Astrocyte (in vitro differentiated cells and primary cell): Measurements from ENCODE around the gene FOXJ1. TPM values are rescaled to one million over a fixed set of nuclear protein-coding genes. Genes with fewer than 3 reads are reported as not detected.
A peak's percentile ranks its signal among the peaks of the same experiment; 100 is the strongest.

ENCODE experiments used
- DNase-seq: peaks from one replicate; pipeline ENCODE4 v3.0.0-alpha.2; 2010; ENCODE audit warnings: low read depth
- FAIRE-seq: peaks from 2 replicates; lab custom pipeline; 2011; peaks lifted over from hg19 to GRCh38; lab: Jason Lieb, UNC
- H2AFZ ChIP-seq: 2 replicates; pipeline ENCODE4 v1.6.0; 2012; ENCODE audit warnings: low read depth, low read length, inconsistent platforms
- H3K27ac ChIP-seq: 2 replicates; pipeline ENCODE4 v1.5.1; 2011; ENCODE audit warnings: low read depth, low read length, inconsistent platforms
- H3K27me3 ChIP-seq: 2 replicates; pipeline ENCODE4 v1.6.0; 2011; ENCODE audit warnings: low read length, inconsistent platforms; ENCODE audit not compliant: insufficient read depth
- H3K36me3 ChIP-seq: 2 replicates; pipeline ENCODE4 v1.5.1; 2011; ENCODE audit warnings: low read length, inconsistent platforms; ENCODE audit not compliant: insufficient read depth
- H3K4me1 ChIP-seq: 2 replicates; pipeline ENCODE4 v1.5.1; 2011; ENCODE audit warnings: low read length, inconsistent platforms; ENCODE audit not compliant: insufficient read depth
- H3K4me2 ChIP-seq: 2 replicates; pipeline ENCODE4 v1.6.0; 2012; ENCODE audit warnings: low read length, inconsistent platforms
- H3K4me3 ChIP-seq: 2 replicates; pipeline ENCODE4 v1.5.1; 2011; ENCODE audit warnings: low read depth, mild to moderate bottlenecking, low read length, inconsistent platforms; ENCODE audit not compliant: insufficient read depth
- H3K79me2 ChIP-seq: 2 replicates; pipeline ENCODE4 v1.6.0; 2012; ENCODE audit warnings: mild to moderate bottlenecking, low read length, inconsistent platforms; ENCODE audit not compliant: insufficient read depth
- H3K9ac ChIP-seq: 2 replicates; pipeline ENCODE4 v1.6.0; 2012; ENCODE audit warnings: mild to moderate bottlenecking, low read length, inconsistent platforms
- H3K9me3 ChIP-seq: 2 replicates; pipeline ENCODE4 v1.5.1; 2012; ENCODE audit warnings: low read depth, mild to moderate bottlenecking, low read length, inconsistent platforms; ENCODE audit not compliant: insufficient read depth
- H4K20me1 ChIP-seq: 2 replicates; pipeline ENCODE4 v1.6.0; 2012; ENCODE audit warnings: low read length, inconsistent platforms; ENCODE audit not compliant: insufficient read depth
- H3K27ac Mint-ChIP-seq: one replicate; pipeline ENCODE4 v1.8.0; 2021; ENCODE audit warnings: mild to moderate bottlenecking, mixed read lengths; ENCODE audit not compliant: unreplicated experiment
- H3K27me3 Mint-ChIP-seq: one replicate; pipeline ENCODE4 v1.8.0; 2021; ENCODE audit warnings: low read depth, mixed read lengths; ENCODE audit not compliant: unreplicated experiment
- H3K36me3 Mint-ChIP-seq: one replicate; pipeline ENCODE4 v1.8.0; 2021; ENCODE audit warnings: low read depth, mixed read lengths; ENCODE audit not compliant: unreplicated experiment
- H3K4me1 Mint-ChIP-seq: one replicate; pipeline ENCODE4 v1.8.0; 2021; ENCODE audit warnings: low read depth, mixed read lengths; ENCODE audit not compliant: unreplicated experiment
- H3K4me3 Mint-ChIP-seq: one replicate; pipeline ENCODE4 v1.8.0; 2021; ENCODE audit warnings: mild to moderate bottlenecking, moderate library complexity, mixed read lengths; ENCODE audit not compliant: unreplicated experiment
- H3K9me3 Mint-ChIP-seq: one replicate; pipeline ENCODE4 v1.8.0; 2021; ENCODE audit warnings: mild to moderate bottlenecking, mixed read lengths; ENCODE audit not compliant: unreplicated experiment
- CTCF ChIP-seq: IDR thresholded peaks from 2 replicates; pipeline ENCODE4 v1.5.1; 2011; ENCODE audit warnings: low read depth, mild to moderate bottlenecking, inconsistent platforms, low read length, moderate library complexity; ENCODE audit not compliant: insufficient read depth
- EZH2 ChIP-seq: IDR thresholded peaks from 2 replicates; pipeline ENCODE4 v1.6.1; 2012; ENCODE audit warnings: mild to moderate bottlenecking, low read length, inconsistent platforms; ENCODE audit not compliant: insufficient read depth
- total RNA-seq: library from RNA; stranded (reverse); gene quantifications from 2 replicates; pipeline ENCODE4 v1.2.1, GENCODE V29; 2021

FOXJ1 gene
- total RNA-seq, 1 donor from 2014 or later, result 0.48 TPM

GRCh38 chr17:76154292-76154691, 13.2 kb upstream of the FOXJ1 start:
- Histone ChIP-seq H3K27ac (no peak overlapping the region), H3K9ac (no peak overlapping the region), H3K27me3 (no peaks in the 10 kb centered on the region), H3K4me2 (no peak overlapping the region), H3K4me1 (no peaks in the 10 kb centered on the region), H3K36me3 (no peaks in the 10 kb centered on the region), H3K79me2 (no peaks in the 10 kb centered on the region), H4K20me1 (no peaks in the 10 kb centered on the region), H2AFZ (no peak overlapping the region), H3K4me3 (no peak overlapping the region), H3K9me3 (no peaks in the 10 kb centered on the region)
- Mint-ChIP-seq H3K4me1 (no peaks in the 10 kb centered on the region), H3K9me3 (no peaks in the 10 kb centered on the region), H3K4me3 (no peak overlapping the region), H3K36me3 (peaks cover 2% of the 10 kb centered on the region), H3K27me3 (peaks cover 43% of the 10 kb centered on the region), H3K27ac (no peak overlapping the region)
- DNase-seq (no peak), FAIRE-seq (no peak)
- TF ChIP-seq CTCF (no peak), EZH2 (no peak)

GRCh38 chr17:76153640-76154039, 12.6 kb upstream of the FOXJ1 start:
- no peak overlapping the region for H3K27ac ChIP-seq
- H3K9ac ChIP-seq, result no peak overlapping the region
- no peaks in the 10 kb centered on the region for H3K79me2 ChIP-seq
- no peak for TF ChIP-seq CTCF
- no peak for TF ChIP-seq EZH2
- no peak overlapping the region for H3K4me2 ChIP-seq
- H4K20me1 ChIP-seq, result no peaks in the 10 kb centered on the region
- Mint-ChIP-seq H3K36me3 (peaks cover 2% of the 10 kb centered on the region), H3K27ac (no peak overlapping the region), H3K9me3 (no peaks in the 10 kb centered on the region), H3K27me3 (peaks cover 42% of the 10 kb centered on the region), H3K4me3 (no peak overlapping the region), H3K4me1 (no peaks in the 10 kb centered on the region)
- FAIRE-seq (no peak), DNase-seq (peak; percentile 5)
- H3K36me3 ChIP-seq, result no peaks in the 10 kb centered on the region
- no peaks in the 10 kb centered on the region for H3K9me3 ChIP-seq
- H2AFZ ChIP-seq, result no peak overlapping the region
- H3K4me1 ChIP-seq, result no peaks in the 10 kb centered on the region
- no peaks in the 10 kb centered on the region for H3K27me3 ChIP-seq
- H3K4me3 ChIP-seq, result no peak overlapping the region

- Histone ChIP-seq H3K4me2 (no peak overlapping the region), H3K9me3 (no peaks in the 10 kb centered on the region), H3K27ac (no peak overlapping the region), H3K4me3 (no peak overlapping the region), H3K9ac (no peak overlapping the region), H3K36me3 (no peaks in the 10 kb centered on the region), H4K20me1 (no peaks in the 10 kb centered on the region), H3K4me1 (no peaks in the 10 kb centered on the region), H3K27me3 (no peaks in the 10 kb centered on the region), H3K79me2 (no peaks in the 10 kb centered on the region), H2AFZ (no peak overlapping the region)
- Mint-ChIP-seq H3K9me3 (no peaks in the 10 kb centered on the region), H3K36me3 (peaks cover 2% of the 10 kb centered on the region), H3K4me3 (no peak overlapping the region), H3K4me1 (no peaks in the 10 kb centered on the region), H3K27ac (no peak overlapping the region), H3K27me3 (peaks cover 38% of the 10 kb centered on the region)
- no peak for TF ChIP-seq CTCF
- TF ChIP-seq EZH2, result no peak
- DNase-seq (no peak), FAIRE-seq (no peak)
These were observed 12.2 kb upstream of the FOXJ1 start for GRCh38 chr17:76153202-76153601.
